NCI-H2196 (cell line): ENCODE results near the gene ZNF354B.
"Not testable (repeated sequence)": the region's sequence is repeated elsewhere in the genome, so short reads cannot be mapped to it uniquely, and the experiment has no call there.

Experiments
- DNase-seq: peaks from one replicate; lab custom pipeline; 2025; ENCODE audit not compliant: unreplicated experiment; lab: John Stamatoyannopoulos, UW

Gene ZNF354B

GRCh38 chr5:178883115-178883694 is 23.5 kb downstream of the ZNF354B start:
- DNase-seq = not testable (repeated sequence)

DNA sequence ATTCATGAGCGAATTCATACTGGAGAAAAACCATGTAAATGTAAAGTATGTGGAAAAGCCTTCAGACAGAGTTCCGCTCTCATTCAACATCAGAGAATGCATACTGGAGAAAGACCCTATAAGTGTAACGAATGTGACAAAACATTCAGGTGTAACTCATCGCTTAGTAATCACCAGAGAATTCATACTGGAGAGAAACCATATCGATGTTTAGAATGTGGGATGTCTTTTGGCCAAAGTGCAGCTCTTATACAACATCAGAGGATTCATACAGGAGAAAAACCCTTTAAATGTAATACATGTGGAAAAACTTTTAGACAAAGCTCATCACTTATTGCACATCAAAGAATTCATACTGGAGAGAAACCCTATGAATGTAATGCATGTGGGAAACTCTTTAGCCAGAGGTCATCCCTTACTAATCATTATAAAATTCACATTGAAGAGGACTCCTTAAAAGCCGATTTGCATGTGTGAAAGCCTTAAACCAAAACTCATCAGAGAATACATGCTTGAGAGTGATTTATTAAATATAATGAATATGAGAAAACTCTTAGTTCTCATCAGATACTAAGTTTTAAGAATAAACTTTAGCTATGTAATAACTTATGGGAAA is 24.2 kb downstream of the ZNF354B start:
- no peak for DNase-seq

- DNase-seq = no peak
Measured at GRCh38 chr5:178895615-178896571, 36.1 kb downstream of the ZNF354B start, which contains the start of gene ZFP2. ZFP2 (plus strand) TSS chr5:178895913; CDS start chr5:178931314, 35,401 bp downstream.

GRCh38 chr5:178899289-178899688 is 39.5 kb downstream of the ZNF354B start:
- no peak for DNase-seq

- no peak for DNase-seq
Measured at GRCh38 chr5:178902849-178903248, 43.1 kb downstream of the ZNF354B start.

DNA sequence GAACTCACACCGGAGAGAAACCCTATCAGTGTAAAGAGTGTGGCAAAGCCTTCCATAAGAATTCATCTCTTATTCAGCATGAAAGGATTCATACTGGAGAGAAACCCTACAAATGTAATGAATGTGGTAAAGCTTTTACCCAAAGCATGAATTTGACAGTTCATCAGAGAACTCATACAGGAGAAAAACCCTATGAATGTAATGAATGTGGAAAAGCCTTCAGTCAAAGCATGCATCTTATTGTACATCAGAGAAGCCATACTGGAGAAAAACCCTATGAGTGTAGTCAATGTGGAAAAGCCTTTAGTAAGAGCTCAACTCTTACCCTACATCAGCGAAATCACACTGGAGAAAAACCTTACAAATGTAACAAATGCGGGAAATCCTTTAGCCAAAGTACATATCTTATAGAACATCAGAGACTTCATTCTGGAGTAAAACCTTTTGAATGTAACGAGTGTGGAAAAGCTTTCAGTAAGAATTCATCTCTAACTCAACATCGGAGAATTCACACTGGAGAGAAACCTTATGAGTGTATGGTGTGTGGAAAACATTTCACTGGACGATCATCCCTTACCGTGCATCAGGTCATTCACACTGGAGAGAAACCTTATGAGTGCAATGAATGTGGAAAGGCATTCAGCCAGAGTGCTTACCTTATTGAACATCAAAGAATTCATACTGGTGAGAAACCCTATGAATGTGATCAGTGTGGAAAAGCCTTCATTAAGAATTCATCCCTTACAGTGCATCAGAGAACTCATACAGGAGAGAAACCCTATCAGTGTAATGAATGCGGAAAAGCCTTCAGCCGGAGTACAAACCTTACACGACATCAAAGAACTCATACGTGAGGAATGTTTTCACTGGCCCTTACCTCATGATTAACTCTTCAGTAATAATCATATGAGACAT is 72.3 kb downstream of the ZNF354B start:
- DNase-seq = no peak
